ENCODE measurements around the gene LETM1.

GRCh38 chr4:1824746-1825145, 31.2 kb downstream of the LETM1 start:
- no peak for TF ChIP-seq CTCF (IDR thresholded peaks at IDR 0.05)
- no peak for TF ChIP-seq POLR2A (IDR thresholded peaks at IDR 0.05)

All from adrenal gland (tissue), 5 donors.